Stimulated activated CD8-positive, alpha-beta memory T cell treated with anti-CD3 and anti-CD28 coated beads, Interleukin-2, amount 100 ng/mL, for 48 hours (primary cell): Measurements from ENCODE around the gene ABHD11.
"Not testable (repeated sequence)": the region's sequence is repeated elsewhere in the genome, so short reads cannot be mapped to it uniquely, and the experiment has no call there.

Experiments
- DNase-seq, 2 donors: peaks; one replicate each; pipeline ENCODE4 v3.0.0-alpha.2; 2020; ENCODE audit warnings: low read depth in 2 of 2

ABHD11 gene, protein sequence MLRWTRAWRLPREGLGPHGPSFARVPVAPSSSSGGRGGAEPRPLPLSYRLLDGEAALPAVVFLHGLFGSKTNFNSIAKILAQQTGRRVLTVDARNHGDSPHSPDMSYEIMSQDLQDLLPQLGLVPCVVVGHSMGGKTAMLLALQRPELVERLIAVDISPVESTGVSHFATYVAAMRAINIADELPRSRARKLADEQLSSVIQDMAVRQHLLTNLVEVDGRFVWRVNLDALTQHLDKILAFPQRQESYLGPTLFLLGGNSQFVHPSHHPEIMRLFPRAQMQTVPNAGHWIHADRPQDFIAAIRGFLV

DNA sequence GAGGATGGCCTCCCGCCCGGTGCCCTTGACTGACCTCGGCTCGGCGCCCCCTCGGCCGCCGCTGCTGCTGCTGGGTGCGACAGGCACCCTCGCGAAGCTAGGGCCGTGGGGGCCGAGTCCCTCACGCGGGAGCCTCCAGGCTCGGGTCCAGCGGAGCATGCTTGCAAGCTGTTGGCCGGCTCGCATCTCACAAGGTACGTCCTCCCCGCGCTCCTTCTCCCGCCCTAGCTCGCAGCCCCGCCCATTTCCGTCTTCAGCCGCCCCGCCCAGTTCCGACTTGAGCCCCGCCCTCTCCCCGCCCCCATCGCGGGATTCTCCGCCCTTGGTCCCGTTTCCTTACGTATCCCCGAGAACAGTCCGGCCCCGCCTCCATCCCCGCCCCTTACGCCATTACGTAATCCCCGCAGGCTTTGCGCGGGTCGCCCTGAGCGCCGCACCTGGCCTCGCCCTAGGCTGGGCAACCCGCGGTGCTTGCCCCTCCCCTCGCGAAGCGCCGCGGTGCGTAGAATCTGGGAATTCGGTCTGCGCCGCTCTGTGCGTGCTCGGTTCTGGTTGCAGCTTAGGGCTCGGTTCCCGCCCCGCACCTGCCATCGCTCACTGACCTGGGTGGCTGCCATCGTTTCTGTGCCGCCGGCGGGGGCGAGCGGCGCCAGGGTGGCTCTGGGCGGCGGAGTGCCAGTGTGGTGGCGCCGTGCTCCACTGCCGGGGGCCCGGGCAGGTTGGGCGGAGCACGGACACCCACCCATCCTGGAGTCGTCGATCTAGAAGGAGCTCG, at the start of gene ABHD11:
ABHD11 (minus strand) TSS at position 191 of the 775 bp plus-strand sequence; CDS start at position 159, 32 bp downstream.
- peak; percentile 96 to 98 for DNase-seq

DNA sequence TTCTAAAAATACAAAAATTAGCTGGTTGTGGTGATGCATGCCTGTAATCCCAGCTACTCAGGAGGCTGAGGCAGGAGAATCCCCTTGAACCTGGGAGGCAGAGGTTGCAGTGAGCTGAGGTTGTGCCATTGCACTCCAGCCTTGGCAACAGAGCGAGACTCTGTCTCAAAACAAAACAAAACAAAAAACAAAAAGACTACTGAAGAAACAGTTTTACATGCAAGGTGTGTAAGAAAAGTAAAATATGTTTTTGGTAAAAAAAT, 49.1 kb upstream of the ABHD11 start:
- DNase-seq, result not testable (repeated sequence)

DNA sequence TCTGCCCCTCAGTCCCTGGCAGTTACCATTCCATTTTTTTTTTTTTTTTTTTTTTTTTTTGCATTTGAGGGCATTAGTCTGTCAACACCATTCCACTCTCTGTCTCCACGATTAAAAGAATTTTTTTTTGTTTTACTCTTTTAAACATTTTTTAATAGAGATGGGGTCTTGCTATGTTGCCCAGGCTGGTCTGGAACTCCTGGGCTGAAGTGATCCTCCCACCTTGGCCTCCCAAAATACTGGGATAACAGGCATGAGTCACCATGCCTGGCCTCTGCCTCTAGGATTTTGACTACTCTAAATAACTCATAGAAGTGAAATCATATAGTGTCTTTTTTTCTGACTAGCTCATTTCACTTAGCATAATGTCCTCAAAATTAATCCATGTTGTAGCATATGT, 48.0 kb upstream of the ABHD11 start:
- no peak for DNase-seq

DNA sequence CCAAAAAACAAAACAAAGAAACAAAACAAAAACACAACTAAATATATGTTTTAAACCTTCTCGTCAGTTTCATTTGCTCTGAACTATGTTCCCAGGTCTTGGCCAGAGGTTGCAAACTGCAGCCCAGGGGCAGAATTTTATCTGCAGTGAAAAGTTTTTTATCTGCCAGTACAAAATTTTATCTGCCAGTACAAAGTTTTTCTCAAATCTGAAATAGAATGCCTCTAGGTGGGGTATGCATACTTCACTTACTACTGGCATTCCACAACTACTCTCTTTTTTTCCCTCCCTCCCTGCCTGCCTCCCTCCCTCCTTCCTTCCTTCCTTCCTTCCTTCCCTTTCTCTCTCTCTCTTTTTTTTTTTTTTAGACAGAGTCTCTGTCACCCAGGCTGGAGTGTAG, 40.9 kb upstream of the ABHD11 start:
- no peak for DNase-seq

DNA sequence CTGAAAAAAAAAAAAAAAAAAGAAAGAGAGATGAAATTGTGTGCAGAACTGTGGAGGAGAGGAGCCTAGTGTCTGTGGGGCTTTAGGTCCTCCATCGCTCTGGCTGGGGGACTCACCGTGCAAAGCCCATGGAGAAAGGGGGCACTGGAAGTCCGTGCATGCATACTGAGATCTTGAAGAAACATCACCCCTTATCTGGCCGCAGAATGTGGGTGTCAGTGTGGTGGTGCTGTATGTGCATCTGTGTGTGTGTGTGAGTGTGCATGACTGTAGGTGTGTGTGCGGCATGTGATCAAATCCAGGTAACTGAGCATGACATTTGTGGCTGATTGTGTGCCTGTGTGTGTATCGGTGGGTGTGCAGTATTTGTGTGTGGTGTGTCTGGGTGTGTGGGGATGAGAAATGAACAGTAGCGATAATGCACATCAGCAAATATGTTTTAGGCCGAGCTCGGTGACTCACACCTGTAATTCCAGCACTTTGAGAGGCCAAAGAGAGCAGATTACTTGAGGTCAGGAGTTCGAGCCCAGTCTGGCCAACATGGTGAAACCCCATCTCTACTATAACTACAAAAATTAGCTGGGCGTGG, 40.3 kb upstream of the ABHD11 start:
- no peak for DNase-seq

DNA sequence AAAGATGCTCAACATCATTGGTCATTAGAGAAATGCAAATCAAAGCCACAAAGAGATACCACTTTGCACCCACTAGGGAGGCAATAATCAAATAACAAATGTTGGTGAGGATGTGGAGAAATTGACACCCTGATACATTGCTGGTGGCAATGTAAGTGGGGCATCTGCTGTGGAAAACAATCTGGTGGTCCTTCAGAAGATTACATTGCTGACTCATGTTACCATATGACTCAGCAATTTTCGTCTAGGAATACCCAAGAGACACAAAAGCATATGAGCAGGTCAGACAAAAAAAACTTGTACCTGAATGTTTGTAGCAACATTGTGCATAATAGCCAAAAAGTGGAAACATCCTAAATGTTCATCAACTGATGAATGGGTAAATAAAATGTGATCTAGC, 36.3 kb upstream of the ABHD11 start:
- no peak for DNase-seq

DNA sequence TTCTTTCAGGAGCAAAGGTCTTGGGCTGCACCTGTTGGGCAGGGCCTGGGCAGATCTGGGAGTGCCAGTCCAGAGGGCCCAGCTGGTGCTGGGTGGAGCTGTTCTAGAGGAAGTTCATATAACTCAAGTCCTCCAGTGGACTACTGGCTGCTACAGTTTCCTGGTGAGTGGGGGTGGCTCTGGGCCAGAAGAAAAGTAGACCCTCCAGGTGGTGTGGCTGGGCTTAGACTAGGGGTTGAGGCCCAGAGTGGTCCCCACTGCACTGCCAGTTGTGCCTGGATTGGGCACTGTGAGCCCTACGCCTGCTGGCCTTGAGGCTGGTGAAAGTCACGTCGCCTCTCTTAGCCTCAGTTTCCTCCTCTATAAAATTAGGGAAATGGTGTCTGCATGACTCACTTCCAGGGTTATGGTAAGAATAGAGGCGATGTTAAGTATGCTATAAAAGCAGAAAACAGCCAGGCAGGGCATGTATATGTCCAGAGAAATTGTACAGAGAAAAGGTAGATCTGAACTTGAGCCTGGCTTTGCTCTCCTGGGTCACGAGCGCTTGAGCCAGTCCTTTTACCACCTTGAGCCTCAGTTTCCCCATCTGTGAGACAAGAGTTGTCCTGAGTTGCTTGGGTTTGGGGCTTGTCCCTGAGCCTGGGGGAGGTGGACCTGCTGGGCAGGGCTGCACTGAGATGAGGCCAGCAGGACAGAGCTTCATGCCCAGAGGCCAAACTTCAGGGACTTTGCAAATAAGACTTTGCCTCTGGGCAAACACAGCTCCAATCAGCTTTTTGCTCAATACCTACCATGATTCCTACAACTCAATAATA, 35.3 kb upstream of the ABHD11 start:
- no peak for DNase-seq

DNA sequence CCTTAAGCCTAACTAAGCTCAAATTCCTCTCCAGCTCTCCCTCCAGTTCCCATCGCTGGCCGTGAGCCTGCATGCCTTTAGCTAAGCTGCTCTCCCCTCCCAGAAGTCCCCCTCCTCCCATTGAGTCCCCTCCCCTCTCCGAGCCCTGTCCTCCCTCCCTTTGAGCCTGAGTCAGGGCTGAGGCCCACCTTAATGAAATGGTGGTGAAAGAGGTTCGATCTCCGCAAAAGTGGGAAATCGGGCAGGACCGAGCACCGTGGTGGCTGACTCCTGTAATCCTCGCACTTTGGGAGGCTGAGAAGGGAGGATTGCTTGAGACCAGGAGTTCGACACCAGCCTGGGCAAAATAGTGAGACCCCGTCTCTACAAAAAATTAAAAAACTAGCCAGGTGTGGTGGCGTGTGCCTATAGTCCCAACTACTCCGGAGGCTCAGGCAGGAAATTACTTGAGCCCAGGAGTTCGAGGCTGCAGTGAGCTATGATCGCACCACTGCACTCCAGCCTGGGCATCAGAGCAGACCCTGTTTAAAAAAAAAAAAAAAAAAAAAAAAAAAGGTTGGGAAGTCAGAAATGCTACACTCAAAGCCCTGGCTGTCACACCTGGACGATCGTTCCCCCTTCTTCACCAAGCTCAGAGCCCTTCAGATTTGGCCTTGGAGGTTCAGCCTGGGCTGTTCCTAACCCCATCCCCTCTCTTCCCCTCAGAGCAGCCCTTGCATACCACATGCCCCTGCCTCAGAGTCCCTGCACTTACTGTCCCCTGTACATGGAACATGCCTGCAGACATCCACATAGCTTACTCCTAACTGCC, 32.5 kb upstream of the ABHD11 start:
- no peak for DNase-seq

DNA sequence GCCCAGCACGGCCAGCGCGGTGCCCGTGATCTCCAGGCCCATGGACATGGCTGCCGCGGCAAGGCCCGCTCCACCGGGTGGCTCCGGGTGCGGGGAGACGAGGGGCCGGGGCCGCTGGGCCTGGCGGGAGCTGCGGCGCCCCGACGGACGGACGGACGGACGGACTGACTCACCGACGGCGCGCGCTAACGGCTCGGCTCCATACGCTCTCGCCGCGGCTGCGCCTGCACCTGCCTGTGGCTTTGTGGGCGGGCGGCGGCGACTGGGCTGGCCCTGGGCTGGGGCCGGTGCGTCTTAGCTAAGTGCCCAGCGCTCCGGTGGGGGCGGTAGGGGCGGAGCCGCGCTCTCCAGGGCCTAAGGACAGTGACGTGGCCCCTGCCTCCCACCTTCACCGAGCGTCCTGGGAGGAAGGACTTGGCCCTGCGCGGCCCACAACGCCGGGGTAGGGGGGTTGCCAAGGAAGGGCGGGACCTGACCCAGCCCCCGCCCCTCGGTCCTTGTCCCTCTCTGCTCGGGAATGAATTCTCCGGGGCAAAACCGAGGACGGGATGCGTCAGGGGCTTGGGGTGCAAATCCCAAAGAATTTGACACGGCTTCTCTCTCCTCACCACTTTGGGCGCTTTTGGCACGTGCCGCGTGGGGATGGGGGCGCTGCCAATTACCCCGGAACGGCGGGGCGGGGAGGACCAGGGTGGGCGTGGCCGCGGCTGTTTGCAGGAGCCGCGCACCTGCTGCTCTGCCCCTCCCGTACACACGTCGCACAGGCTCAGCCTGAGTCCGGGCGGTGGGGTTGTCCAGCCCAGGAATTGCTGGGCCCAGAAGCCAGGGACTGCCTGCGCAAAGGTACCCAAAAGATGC, 31.6 kb upstream of the ABHD11 start, which contains the start of gene CLDN3:
CLDN3 (minus strand) TSS at position 269 of the 858 bp plus-strand sequence; CDS start at position 48, 221 bp downstream.
- peak in 1 of 2 donors; percentile 6 for DNase-seq

DNA sequence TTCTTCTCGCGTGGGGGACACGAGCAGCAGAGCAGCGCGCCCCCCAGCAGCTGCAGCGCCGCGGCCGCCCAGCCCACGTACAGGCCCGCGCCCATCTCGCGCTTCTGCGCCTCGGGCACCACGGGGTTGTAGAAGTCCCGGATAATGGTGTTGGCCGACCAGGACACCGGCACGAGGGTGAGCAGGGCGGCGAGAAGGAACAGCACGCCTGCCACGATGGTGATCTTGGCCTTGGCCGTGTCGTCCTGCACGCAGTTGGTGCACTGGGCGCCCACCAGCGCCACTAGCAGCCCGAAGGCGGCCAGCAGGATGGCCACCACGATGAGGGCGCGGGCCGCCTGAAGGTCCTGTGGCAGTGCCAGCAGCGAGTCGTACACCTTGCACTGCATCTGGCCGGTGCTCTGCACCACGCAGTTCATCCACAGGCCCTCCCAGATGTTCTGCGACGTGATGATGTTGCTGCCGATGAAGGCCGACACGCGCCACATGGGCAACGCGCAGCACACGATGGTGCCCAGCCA, 30.9 kb upstream of the ABHD11 start:
- no peak for DNase-seq

DNA sequence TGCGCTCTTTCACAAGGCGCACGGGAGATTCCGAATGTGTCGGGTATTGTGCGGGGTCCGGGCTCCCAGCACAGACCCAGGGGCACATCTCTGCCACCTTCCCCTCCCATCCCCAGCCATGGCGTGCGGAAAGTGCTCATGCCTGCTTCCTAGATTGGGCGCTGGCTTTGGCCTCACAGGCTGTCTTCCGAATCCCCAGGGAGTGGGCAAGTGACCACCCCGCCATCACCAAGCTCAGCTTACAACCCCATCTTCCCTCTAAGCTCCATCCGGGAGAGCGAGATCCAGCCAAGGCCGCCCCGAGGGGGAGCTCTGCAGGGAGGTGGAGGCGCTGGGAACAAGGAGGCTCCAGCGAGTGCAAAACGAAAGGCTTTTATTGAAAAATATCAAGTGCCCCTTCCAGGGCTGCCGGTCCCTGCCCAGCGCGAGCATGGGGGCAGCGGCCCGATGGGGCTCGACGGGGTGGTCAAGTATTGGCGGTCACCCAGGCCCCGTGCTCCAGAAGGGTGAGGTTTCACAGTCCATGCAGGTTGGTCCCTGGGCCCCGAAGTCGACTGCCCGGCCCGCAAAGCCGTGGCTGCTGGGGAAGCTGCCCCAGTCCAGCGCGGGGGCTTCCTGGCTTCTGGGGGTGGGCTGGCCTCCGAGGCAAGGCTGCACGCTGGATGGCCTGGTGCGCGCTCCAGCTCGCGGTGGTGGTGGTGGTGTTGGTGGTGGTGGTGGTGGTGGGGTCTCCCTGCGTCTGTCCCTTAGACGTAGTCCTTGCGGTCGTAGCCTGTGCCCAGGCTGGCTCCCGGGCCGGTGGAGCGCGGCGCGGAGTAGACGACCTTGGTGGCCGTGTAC, 30.3 kb upstream of the ABHD11 start:
- DNase-seq, result no peak

DNA sequence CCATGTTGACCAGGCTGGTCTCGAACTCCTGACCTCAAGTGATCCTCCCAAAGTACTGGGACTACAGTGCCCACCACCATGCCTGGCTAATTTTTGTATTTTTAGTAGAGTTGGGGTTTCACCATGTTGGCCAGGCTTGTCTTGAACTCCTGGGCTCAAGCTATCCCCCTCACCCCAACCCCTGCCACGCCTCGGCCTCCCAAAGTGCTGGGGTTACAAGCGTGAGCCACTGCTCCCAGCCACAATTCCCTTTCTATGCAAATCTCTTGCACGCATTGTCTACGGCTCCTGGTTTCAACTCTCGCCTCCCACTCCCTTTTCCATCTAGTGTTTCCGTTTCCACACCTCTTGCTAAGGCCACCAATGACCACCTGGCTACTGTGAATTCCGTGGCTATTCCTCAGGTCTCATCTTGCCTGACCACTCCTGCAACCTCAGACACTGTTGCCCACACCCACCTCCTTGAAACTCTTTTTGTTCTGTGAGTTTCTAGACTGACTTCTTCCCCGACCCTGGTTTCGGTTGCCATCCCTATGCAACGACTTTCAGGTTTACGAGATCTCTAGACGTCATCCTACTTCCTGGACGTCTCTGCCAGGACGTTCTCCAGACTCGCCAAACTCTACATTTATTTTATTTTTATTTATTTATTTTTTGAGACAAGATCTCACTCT, 28.1 kb upstream of the ABHD11 start:
- no peak for DNase-seq

DNA sequence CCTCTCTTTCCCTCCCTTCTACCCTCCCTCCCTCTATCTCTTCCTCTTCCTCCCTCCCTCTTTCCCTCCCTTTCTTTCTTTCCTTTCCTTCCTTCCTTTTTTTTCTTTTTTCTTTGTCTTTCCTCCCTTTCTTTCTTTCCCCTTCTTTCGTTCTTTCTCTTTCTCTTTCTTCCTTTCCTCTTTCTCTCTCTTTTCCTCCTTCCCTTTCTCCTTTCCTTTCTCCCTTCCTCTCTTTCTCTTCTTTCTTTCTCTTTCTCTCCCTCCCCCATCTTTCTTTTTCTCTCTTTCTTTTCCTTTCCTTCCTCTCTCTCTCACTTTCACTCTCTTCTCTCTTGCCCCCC, 24.0 kb upstream of the ABHD11 start:
- DNase-seq, result no peak

DNA sequence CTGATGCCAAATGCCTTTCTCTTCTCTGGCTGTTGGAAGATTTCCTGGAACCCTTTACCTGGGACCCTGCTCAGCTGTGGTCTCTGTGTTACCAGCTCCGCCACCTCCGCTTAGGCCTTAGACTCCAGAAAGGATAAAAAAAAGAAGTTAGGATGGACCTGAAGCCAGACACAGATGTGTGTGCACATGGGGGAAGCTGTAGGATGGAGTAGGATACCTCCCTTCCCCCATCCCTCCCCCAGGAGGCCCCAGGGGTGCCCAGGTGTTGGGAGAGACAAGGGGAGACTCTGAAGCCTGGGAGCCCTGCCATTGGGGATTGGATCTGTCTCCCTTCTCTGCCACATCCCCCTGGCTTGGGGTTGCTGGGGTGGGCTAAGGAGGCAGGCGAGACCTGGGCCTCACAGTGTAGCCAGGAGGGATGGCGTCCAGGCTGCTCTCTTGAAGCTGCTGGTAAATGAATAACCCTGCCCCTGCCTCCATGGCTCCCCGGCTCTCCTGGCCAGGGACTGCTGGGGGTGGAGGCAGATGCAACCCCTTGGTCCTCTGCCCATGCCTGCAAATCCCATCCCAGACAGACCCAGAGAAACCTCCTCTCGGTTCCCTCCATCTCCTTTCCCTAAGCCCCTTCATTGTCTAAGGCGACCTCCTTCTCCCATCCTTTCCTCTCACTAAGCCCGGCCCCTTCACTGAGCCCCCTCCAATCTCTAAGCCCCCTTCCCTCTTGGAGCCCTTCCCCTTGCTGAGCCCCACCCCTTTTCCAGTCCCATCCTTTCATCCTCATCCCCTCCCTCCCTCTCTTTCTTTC, 23.5 kb upstream of the ABHD11 start:
- DNase-seq, result no peak

DNA sequence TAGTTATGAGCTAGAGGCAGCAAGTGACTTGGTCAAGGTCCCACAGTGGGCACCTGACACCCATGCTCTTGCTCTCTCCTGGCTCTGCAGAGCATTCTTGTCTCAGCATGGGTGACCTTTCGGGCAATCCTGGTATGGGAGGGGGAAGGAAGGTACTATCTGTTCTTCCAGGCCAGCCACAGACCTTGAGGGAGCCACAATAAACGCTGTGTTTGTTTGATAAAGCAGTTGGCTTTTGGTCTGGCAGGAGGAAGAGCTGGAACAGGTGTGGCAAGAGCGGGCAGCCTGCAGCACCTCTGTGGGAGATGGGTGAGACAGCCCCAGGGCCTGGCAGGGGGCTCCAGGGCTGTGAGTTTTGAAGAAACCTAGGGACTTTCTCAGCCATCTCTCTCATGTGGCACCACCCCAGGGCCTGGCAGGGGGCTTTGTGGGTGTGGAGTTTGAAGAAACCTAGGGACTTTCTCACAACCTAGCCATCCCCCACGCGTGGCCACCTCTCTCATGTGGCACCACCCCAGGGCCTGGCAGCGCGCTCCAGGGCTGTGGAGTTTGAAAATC, 20.1 kb upstream of the ABHD11 start:
- DNase-seq, result no peak

DNA sequence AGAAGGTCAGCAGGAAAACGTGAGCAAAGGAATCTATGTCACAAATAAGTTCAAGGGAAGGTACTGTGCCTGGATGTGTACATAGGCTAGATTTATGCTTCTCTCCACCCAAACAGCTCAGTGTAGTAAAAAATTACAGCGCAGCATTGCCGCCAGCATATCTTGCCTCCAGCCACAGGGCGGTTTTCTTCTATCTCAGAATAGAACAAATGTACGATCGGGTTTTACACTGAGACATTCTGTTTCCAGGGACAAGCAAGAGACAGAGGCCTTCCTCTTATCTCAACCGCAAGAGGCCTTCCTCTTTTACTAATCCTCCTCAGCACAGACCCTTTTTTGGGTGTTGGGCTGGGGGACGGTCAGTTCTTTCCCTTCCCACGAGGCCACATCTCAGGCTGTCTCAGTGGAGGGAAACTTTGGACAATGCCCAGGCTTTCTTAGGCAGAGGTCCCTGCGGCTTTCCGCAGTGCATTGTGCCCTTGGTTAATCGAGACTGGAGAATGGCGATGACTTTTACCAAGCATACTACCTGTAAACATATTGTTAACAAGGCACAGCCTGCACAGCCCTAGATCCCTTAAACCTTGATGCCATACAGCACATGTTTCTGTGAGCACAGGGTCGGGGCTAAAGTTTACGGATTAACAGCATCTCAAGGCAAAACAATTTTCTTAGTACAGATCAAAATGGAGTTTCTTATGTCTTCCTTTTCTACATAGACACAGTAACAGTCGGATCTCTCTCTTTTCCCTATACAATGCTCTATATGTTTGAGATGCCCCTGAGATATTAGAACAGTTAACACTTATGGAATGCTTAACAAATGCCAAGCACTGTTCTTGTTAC, 11.6 kb upstream of the ABHD11 start:
- DNase-seq, result no peak

DNA sequence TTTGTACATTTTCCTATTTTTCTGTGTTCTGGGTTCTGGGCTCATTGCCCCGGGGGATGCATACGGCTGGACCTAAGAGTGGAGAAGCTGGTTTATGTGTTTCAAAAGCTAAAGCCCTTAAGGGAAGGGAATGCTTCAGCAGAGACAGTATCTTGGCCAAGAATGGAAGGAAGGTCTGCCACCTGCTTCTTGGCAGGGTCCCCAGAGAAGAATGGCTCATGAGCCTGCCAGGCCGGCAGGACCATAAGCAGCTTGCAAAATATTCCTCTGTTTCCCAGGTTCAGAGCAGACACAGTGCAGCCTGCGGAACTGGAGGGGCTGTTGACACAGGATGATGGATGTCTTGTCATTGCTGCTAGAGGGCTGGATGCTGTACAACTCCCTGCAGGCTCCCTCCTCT, 7.8 kb upstream of the ABHD11 start:
- DNase-seq, result no peak
